Calu3 (cell line): ENCODE results near the gene PHACTR4. TPM values are rescaled to one million over a fixed set of nuclear protein-coding genes. Genes with fewer than 3 reads are reported as not detected.

Source experiments
- BruUV-seq: library from RNA; stranded (reverse); fragments of 400-500 nt; replicated peaks from 2 replicates; lab custom pipeline; 2021; lab: Mats Ljungman, UMichigan
- CTCF ChIA-PET: fragments of 300-600 bp; sonication (Branson Sonifier 250); formaldehyde crosslinking; loops from one replicate; lab custom pipeline; 2022; ENCODE audit warnings: antibody characterized with exemption; lab: Charles Lee
- DNase-seq: peaks from one replicate; pipeline ENCODE4 v3.0.0; 2022
- H3K27ac Mint-ChIP-seq: one replicate; pipeline ENCODE4 v1.8.0; 2022; ENCODE audit warnings: mixed read lengths; ENCODE audit not compliant: unreplicated experiment
- H3K27me3 Mint-ChIP-seq: one replicate; pipeline ENCODE4 v1.8.0; 2022; ENCODE audit warnings: mixed read lengths; ENCODE audit not compliant: unreplicated experiment
- H3K36me3 Mint-ChIP-seq: one replicate; pipeline ENCODE4 v1.8.0; 2022; ENCODE audit warnings: mild to moderate bottlenecking, moderate library complexity, mixed read lengths; ENCODE audit not compliant: insufficient read depth, unreplicated experiment
- H3K4me1 Mint-ChIP-seq: one replicate; pipeline ENCODE4 v1.8.0; 2022; ENCODE audit warnings: mild to moderate bottlenecking, low read depth, mixed read lengths; ENCODE audit not compliant: unreplicated experiment
- H3K4me3 Mint-ChIP-seq: one replicate; pipeline ENCODE4 v1.8.0; 2022; ENCODE audit warnings: mild to moderate bottlenecking, low read depth, moderate library complexity, mixed read lengths; ENCODE audit not compliant: unreplicated experiment
- H3K9me3 Mint-ChIP-seq: one replicate; pipeline ENCODE4 v1.8.0; 2022; ENCODE audit warnings: low read depth, mixed read lengths; ENCODE audit not compliant: unreplicated experiment
- intact Hi-C: fragments of 100-400 bp; cut with micrococcal nuclease; formaldehyde crosslinking; loops from one replicate; pipeline ENCODE4 v1.10.0; 2022; ENCODE audit not compliant: unreplicated experiment
- total RNA-seq: library from RNA; stranded (reverse); gene quantifications from 2 replicates; pipeline ENCODE4 v1.2.3, GENCODE V29; 2022
- TF ChIP-seq, protein P1 (sequence below): fragments of 200-600 bp; IDR thresholded peaks from one replicate; pipeline ENCODE4 v1.8.0; 2022; ENCODE audit warnings: antibody characterized with exemption; ENCODE audit not compliant: unreplicated experiment

The PHACTR4 gene
- total RNA-seq, 1 experiment from 2014 or later: 58.7 TPM

DNA sequence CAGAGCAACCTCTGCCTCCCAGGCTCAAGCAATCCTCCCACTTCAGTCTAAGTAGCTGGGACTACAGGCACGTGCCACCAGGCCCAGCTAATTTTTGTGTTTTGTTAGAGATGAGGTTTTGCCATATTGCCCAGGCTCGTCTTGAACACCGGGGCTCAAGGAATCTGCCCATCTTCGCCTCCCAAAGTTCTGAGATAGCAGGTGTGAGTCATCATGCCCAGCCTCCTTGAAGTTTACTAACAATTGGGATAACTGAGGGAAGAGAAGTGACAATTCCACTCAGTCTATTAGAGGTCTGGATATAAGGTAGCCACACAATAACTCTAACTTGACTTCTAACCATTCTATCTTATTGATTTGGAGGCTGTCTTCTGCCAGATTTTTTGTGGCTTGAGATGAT lies 130.0 kb downstream of the PHACTR4 start:
- TF ChIP-seq, protein P1, sequence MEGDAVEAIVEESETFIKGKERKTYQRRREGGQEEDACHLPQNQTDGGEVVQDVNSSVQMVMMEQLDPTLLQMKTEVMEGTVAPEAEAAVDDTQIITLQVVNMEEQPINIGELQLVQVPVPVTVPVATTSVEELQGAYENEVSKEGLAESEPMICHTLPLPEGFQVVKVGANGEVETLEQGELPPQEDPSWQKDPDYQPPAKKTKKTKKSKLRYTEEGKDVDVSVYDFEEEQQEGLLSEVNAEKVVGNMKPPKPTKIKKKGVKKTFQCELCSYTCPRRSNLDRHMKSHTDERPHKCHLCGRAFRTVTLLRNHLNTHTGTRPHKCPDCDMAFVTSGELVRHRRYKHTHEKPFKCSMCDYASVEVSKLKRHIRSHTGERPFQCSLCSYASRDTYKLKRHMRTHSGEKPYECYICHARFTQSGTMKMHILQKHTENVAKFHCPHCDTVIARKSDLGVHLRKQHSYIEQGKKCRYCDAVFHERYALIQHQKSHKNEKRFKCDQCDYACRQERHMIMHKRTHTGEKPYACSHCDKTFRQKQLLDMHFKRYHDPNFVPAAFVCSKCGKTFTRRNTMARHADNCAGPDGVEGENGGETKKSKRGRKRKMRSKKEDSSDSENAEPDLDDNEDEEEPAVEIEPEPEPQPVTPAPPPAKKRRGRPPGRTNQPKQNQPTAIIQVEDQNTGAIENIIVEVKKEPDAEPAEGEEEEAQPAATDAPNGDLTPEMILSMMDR: no peak
- intact Hi-C loops: no loop called here
- Mint-ChIP-seq H3K9me3 (no peaks in the 10 kb centered on the region), H3K4me1 (peaks cover 14% of the 10 kb centered on the region), H3K27me3 (no peaks in the 10 kb centered on the region), H3K27ac (no peak overlapping the region), H3K36me3 (peaks cover 27% of the 10 kb centered on the region), H3K4me3 (no peak overlapping the region)
- BruUV-seq: no TSS peak
- CTCF ChIA-PET: no interaction called here
- no peak for DNase-seq

DNA sequence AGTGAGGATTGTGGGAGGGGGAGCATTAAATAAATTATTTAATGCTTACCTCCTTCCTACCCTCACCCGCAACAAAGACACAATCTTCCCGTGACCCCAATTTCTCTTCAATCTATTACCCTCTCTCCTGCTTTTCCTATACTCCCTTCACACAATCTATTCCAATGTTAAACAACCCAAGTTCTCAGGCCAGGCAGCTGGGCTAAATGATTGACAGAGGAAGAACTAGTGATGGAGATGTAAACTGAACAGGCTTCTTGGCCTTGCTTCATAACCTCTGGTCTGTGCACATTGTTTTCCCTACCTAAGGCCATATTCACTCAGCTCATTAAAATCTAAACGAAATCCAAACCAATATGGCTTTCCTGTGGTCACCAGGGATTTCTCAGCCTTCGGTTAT lies 132.4 kb downstream of the PHACTR4 start:
- Mint-ChIP-seq H3K4me1 (peaks cover 14% of the 10 kb centered on the region), H3K9me3 (no peaks in the 10 kb centered on the region), H3K27me3 (no peaks in the 10 kb centered on the region), H3K36me3 (peaks cover 39% of the 10 kb centered on the region), H3K27ac (peak overlapping the region; percentile 19), H3K4me3 (no peak overlapping the region)
- CTCF ChIA-PET: interaction anchor here (0.6 kb wide), 1 partner anchor 384 kb away, joined by 5 read pairs; no protein-coding TSS in a partner anchor
- BruUV-seq: no TSS peak
- intact Hi-C loops: loop anchor here (10.0 kb wide), 2 partner anchors 87 to 257 kb away; no protein-coding TSS in a partner anchor
- DNase-seq: no peak
- TF ChIP-seq, protein P1: no peak

DNA sequence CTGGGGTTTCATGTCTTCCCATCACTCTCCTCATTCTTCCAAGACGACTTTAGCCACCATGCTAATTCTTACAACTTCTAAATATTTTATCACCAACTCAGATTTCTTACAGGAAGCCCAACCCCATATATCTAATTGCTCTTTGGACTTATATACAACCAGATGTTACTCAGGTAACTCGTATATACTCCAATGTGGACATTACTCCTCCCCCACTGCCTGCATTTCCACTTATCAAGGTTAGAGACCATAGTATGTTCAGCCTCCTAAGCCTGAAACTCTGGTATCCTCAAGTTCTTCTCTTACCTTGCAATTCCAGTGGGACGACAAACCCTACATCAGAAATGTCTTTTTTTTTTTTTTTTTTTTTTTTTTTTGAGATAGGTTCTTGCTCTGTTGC lies 133.6 kb downstream of the PHACTR4 start:
- CTCF ChIA-PET: no interaction called here
- no peaks in the 10 kb centered on the region for H3K9me3 Mint-ChIP-seq
- H3K27me3 Mint-ChIP-seq: no peaks in the 10 kb centered on the region
- H3K4me1 Mint-ChIP-seq: peaks cover 14% of the 10 kb centered on the region
- no peak for DNase-seq
- intact Hi-C loops: loop anchor here (10.0 kb wide), 2 partner anchors 88 to 258 kb away; no protein-coding TSS in a partner anchor
- no TSS peak for BruUV-seq
- TF ChIP-seq, protein P1: no peak
- no peak overlapping the region for H3K4me3 Mint-ChIP-seq
- H3K36me3 Mint-ChIP-seq: peaks cover 45% of the 10 kb centered on the region
- H3K27ac Mint-ChIP-seq: peak overlapping the region; percentile 39

DNA sequence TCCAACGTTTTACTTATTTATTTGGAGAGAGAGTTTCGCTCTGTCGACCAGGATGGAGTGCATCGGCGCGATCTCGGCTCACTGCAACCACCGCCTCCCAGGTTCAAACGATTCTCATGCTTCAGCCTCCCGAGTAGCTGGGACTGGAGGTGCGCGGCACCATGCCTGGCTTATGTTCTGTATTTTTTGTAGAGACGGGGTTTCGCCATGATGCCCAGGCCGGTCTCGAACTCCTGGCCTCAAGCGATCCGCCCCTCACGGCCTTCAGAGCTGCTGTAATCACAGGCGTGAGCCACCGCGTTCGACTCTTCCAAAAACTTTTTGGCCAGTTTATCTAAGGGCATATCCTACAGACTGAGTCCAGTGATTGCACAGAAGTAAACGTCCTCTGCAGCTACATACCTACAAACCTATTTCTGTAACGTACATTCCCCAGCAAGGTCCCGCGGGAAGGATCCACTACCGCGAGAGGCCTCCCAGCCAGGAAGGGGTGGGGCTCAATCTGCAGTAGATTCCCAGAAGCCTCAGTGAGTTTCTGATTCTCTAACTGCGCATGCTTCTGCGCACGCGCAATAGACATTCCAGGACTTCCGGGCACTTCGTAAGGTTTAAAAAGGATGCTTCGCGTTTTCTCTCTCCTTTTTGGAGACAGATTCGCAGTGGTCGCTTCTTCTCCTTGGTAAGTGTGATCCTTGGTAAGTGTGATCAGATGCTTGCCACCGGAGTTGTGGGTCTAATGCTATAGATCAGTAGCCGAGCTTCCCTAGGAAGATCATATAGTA lies 136.1 kb downstream of the PHACTR4 start, which contains the start of gene RCC1:
RCC1 (plus strand) TSS at position 638 of the 782 bp plus-strand sequence. CDS start 23,824 bp downstream, outside the sequence.
- TSS peak; percentile 96 for BruUV-seq
- intact Hi-C loops: loop anchor here (5.0 to 10.0 kb wide), 3 partner anchors 77 to 261 kb away; no protein-coding TSS in a partner anchor
- TF ChIP-seq, protein P1: no peak
- no peaks in the 10 kb centered on the region for H3K9me3 Mint-ChIP-seq
- H3K4me3 Mint-ChIP-seq: peak within 1 kb of the TSS; percentile 96
- no peaks in the 10 kb centered on the region for H3K27me3 Mint-ChIP-seq
- peaks cover 57% of the 10 kb centered on the region for H3K36me3 Mint-ChIP-seq
- CTCF ChIA-PET: interaction anchor here (0.8 kb wide), 1 partner anchor 76 kb away, joined by 4 read pairs; no protein-coding TSS in a partner anchor
- peaks cover 38% of the 10 kb centered on the region for H3K4me1 Mint-ChIP-seq
- peak within 1 kb of the TSS; percentile 98 for H3K27ac Mint-ChIP-seq
- DNase-seq: peak; percentile 96
